H9 (cell line): ENCODE measurements around the gene ANKH. TPM values are rescaled to one million over a fixed set of nuclear protein-coding genes. Genes with fewer than 3 reads are reported as not detected.

ENCODE experiments used
- DNase-seq: peaks from one replicate; pipeline ENCODE4 v3.0.0-alpha.2; 2017
- H2AFZ ChIP-seq: one replicate; pipeline ENCODE4 v1.6.1; 2013; ENCODE audit warnings: mild to moderate bottlenecking, low read length, control low read depth, moderate library complexity
- H2AK5ac ChIP-seq: 2 replicates; pipeline ENCODE4 v1.6.1; 2013; ENCODE audit warnings: low read length, control low read depth, mixed read lengths; ENCODE audit not compliant: insufficient read length
- H2BK120ac ChIP-seq: one replicate; pipeline ENCODE4 v1.6.1; 2013; ENCODE audit warnings: low read depth, mild to moderate bottlenecking, low read length, control low read depth, inconsistent platforms; ENCODE audit not compliant: poor library complexity, severe bottlenecking
- H2BK12ac ChIP-seq: 2 replicates; pipeline ENCODE4 v1.6.1; 2013; ENCODE audit warnings: low read length, control low read depth, mixed read lengths, low read depth; ENCODE audit not compliant: insufficient read length
- H2BK15ac ChIP-seq: 2 replicates; pipeline ENCODE4 v1.6.1; 2013; ENCODE audit warnings: low read depth, low read length, control low read depth
- H2BK20ac ChIP-seq: one replicate; pipeline ENCODE4 v1.6.1; 2013; ENCODE audit warnings: low read depth, mild to moderate bottlenecking, low read length, control low read depth, inconsistent platforms; ENCODE audit not compliant: poor library complexity, severe bottlenecking
- H2BK5ac ChIP-seq: 2 replicates; pipeline ENCODE4 v1.6.1; 2013; ENCODE audit warnings: low read length, control low read depth, mixed read lengths; ENCODE audit not compliant: insufficient read length
- H3K14ac ChIP-seq: 2 replicates; pipeline ENCODE4 v1.6.1; 2013; ENCODE audit warnings: low read length, control low read depth; ENCODE audit not compliant: insufficient read depth
- H3K18ac ChIP-seq: 2 replicates; pipeline ENCODE4 v1.6.1; 2013; ENCODE audit warnings: low read depth, mild to moderate bottlenecking, mixed read lengths, low read length, control low read depth; ENCODE audit not compliant: insufficient read length
- H3K23ac ChIP-seq: 2 replicates; pipeline ENCODE4 v1.6.1; 2013; ENCODE audit warnings: low read length, control low read depth, mixed read lengths, low read depth; ENCODE audit not compliant: insufficient read length
- H3K23me2 ChIP-seq: 2 replicates; pipeline ENCODE4 v1.6.1; 2013; ENCODE audit warnings: low read depth, mild to moderate bottlenecking, mixed read lengths, low read length, control low read depth; ENCODE audit not compliant: insufficient read length, poor library complexity, severe bottlenecking
- H3K27ac ChIP-seq: 2 replicates; pipeline ENCODE4 v1.5.1; 2013; ENCODE audit warnings: low read length, control low read depth, mixed read lengths, low read depth; ENCODE audit not compliant: insufficient read length
- H3K27me3 ChIP-seq: 2 replicates; pipeline ENCODE4 v1.6.1; 2013; ENCODE audit warnings: low read length, control low read depth, inconsistent platforms; ENCODE audit not compliant: insufficient read depth
- H3K4ac ChIP-seq: 2 replicates; pipeline ENCODE4 v1.6.1; 2013; ENCODE audit warnings: low read depth, mild to moderate bottlenecking, control low read depth, inconsistent platforms, low read length, moderate library complexity
- H3K4me1 ChIP-seq: 2 replicates; pipeline ENCODE4 v1.6.1; 2013; ENCODE audit warnings: low read length, control low read depth, inconsistent platforms; ENCODE audit not compliant: insufficient read depth
- H3K4me2 ChIP-seq: 2 replicates; pipeline ENCODE4 v1.6.1; 2013; ENCODE audit warnings: low read length, control low read depth, mixed read lengths; ENCODE audit not compliant: insufficient read length, insufficient read depth
- H3K56ac ChIP-seq: 2 replicates; pipeline ENCODE4 v1.6.1; 2013; ENCODE audit warnings: low read depth, mild to moderate bottlenecking, mixed read lengths, low read length, control low read depth; ENCODE audit not compliant: insufficient read length
- H3K79me1 ChIP-seq: 2 replicates; pipeline ENCODE4 v1.6.1; 2013; ENCODE audit warnings: low read depth, mild to moderate bottlenecking, moderate library complexity, low read length, control low read depth, inconsistent platforms; ENCODE audit not compliant: insufficient read depth, poor library complexity, severe bottlenecking
- H3K79me2 ChIP-seq: 2 replicates; pipeline ENCODE4 v1.6.1; 2013; ENCODE audit warnings: low read length, control low read depth, inconsistent platforms; ENCODE audit not compliant: insufficient read depth
- H3K9ac ChIP-seq: 2 replicates; pipeline ENCODE4 v1.6.1; 2013; ENCODE audit warnings: low read length, control low read depth, mixed read lengths; ENCODE audit not compliant: insufficient read length; ENCODE audit errors: extremely low read depth
- H3K9me3 ChIP-seq: one replicate; pipeline ENCODE4 v1.6.1; 2013; ENCODE audit warnings: low read depth, low read length, inconsistent platforms; ENCODE audit not compliant: control insufficient read depth
- H3T11ph ChIP-seq: one replicate; pipeline ENCODE4 v1.6.1; 2013; ENCODE audit warnings: mild to moderate bottlenecking, low read length, control low read depth, inconsistent platforms
- H4K20me1 ChIP-seq: one replicate; pipeline ENCODE4 v1.6.1; 2013; ENCODE audit not compliant: control insufficient read depth, insufficient read length, insufficient read depth
- H4K5ac ChIP-seq: 2 replicates; pipeline ENCODE4 v1.6.1; 2013; ENCODE audit warnings: low read depth, mild to moderate bottlenecking, mixed read lengths, low read length, control low read depth; ENCODE audit not compliant: insufficient read length
- H4K8ac ChIP-seq: replicated peaks from 2 replicates; pipeline ENCODE4 v1.6.1; 2013; ENCODE audit warnings: low read length, control low read depth, mixed read lengths, low read depth; ENCODE audit not compliant: insufficient read length
- H4K91ac ChIP-seq: 2 replicates; pipeline ENCODE4 v1.6.1; 2013; ENCODE audit warnings: low read depth, mild to moderate bottlenecking, moderate library complexity, mixed read lengths, low read length, control low read depth; ENCODE audit not compliant: insufficient read length
- H3K27ac Mint-ChIP-seq, 3 experiments: 2 replicates in 2 of 3; 3 replicates in 1 of 3; pipeline ENCODE4 v1.8.0; 2020 to 2021; ENCODE audit warnings: mixed read lengths in 3 of 3, mild to moderate bottlenecking in 1 of 3, moderate library complexity in 1 of 3
- H3K27me3 Mint-ChIP-seq: 2 replicates; pipeline ENCODE4 v1.8.0; 2021; ENCODE audit warnings: low read depth, mild to moderate bottlenecking, moderate library complexity, mixed read lengths
- H3K36me3 Mint-ChIP-seq, 3 experiments: 2 replicates in 2 of 3; 3 replicates in 1 of 3; pipeline ENCODE4 v1.8.0; 2020 to 2021; ENCODE audit warnings: low read depth in 3 of 3, mixed read lengths in 3 of 3; ENCODE audit not compliant: insufficient read depth in 1 of 3
- H3K4me1 Mint-ChIP-seq, 2 experiments: 2 replicates each; pipeline ENCODE4 v1.8.0; 2020; ENCODE audit warnings: mixed read lengths in 2 of 2
- H3K4me3 Mint-ChIP-seq, 2 experiments: 2 replicates in 1 of 2; 3 replicates in 1 of 2; pipeline ENCODE4 v1.8.0; 2020 to 2021; ENCODE audit warnings: mild to moderate bottlenecking in 2 of 2, mixed read lengths in 2 of 2, moderate library complexity in 1 of 2
- H3K9me3 Mint-ChIP-seq, 2 experiments: 2 replicates in 1 of 2; 3 replicates in 1 of 2; pipeline ENCODE4 v1.8.0; 2020; ENCODE audit warnings: mild to moderate bottlenecking in 2 of 2, mixed read lengths in 2 of 2, moderate library complexity in 1 of 2
- CTCF ChIP-seq: fragments of 200-600 bp; sonication (generic); conservative IDR thresholded peaks from 3 replicates; pipeline ENCODE4 v1.8.0; 2021; ENCODE audit warnings: antibody characterized with exemption, mild to moderate bottlenecking
- WGBS: extraction: QIAGEN DNeasy Blood & Tissue Kit; methylation state at CpG from one replicate; pipeline ENCODE4 v1.1.7; 2013; ENCODE audit warnings: missing lambda C conversion rate, low lambda C conversion rate, mixed read lengths; ENCODE audit not compliant: insufficient read length; ENCODE audit errors: extremely low coverage; 5-methylcytosine and 5-hydroxymethylcytosine counted together
- total RNA-seq: library from RNA; stranded (reverse); gene quantifications from 2 replicates; pipeline ENCODE4 v1.2.1, GENCODE V29; 2021

The ANKH gene
- total RNA-seq, 1 experiment from 2014 or later: 9.6 TPM

GRCh38 chr5:14683906-14684455 is 187.6 kb downstream of the ANKH start:
- Histone ChIP-seq H3K4me2 (no peak overlapping the region), H2BK120ac (no peak overlapping the region), H4K5ac (no peak overlapping the region), H4K20me1 (no peaks in the 10 kb centered on the region), H3K27ac (no peak overlapping the region), H2BK5ac (no peak overlapping the region), H2BK15ac (no peak overlapping the region), H4K8ac (no peak overlapping the region), H2BK12ac (no peak overlapping the region), H3K79me1 (no peaks in the 10 kb centered on the region), H3K9me3 (no peaks in the 10 kb centered on the region), H3K56ac (no peak overlapping the region), H2AFZ (no peak overlapping the region), H3K9ac (no peak overlapping the region), H3T11ph (no peak overlapping the region), H2BK20ac (no peak overlapping the region), H3K23me2 (no peaks in the 10 kb centered on the region), H3K14ac (no peak overlapping the region), H4K91ac (no peak overlapping the region), H3K18ac (no peak overlapping the region), H3K79me2 (no peaks in the 10 kb centered on the region), H3K27me3 (no peaks in the 10 kb centered on the region), H3K4ac (no peak overlapping the region), H3K23ac (no peak overlapping the region), H2AK5ac (no peak overlapping the region), H3K4me1 (no peaks in the 10 kb centered on the region)
- Mint-ChIP-seq H3K36me3 (peaks cover 20 to 51% (median 40%) of the 10 kb centered on the region in 3 experiments; a peak in 6 of 7 replicates), H3K4me3 (no peak overlapping the region), H3K27me3 (no peaks in the 10 kb centered on the region), H3K9me3 (no peaks in the 10 kb centered on the region), H3K4me1 (peaks cover 5 to 6% of the 10 kb centered on the region in 2 experiments), H3K27ac (no peak overlapping the region)
- no peak for TF ChIP-seq CTCF
- no peak for DNase-seq
- WGBS: no CpG with 5 or more reads among the region's 4 CpGs
